NCI-H2081 (cell line): ENCODE measurements around the gene SENP2.
"Not testable (repeated sequence)": the region's sequence is repeated elsewhere in the genome, so short reads cannot be mapped to it uniquely, and the experiment has no call there.

Source experiments
- DNase-seq, 2 experiments: peaks; one replicate each; lab custom pipeline; 2025; lab: John Stamatoyannopoulos, UW

SENP2 gene

GRCh38 chr3:185647134-185647879 is 61.2 kb downstream of the SENP2 start:
- no peak for DNase-seq

DNA sequence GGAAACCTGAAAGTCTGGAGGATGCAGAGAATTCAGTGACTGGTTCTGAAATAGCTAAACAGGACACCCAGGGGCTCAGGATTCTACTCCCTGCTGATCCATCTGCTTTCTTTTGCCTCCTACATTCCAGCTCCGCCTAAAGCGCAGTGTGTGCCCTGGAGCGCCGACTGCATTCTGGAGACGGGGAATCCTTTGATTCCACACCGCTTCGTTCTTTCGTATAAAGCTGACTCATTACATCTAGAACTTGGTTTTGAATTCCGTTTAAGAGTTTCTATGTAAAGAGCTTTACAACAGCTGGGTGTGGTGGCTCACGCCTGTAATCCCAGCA is 61.8 kb downstream of the SENP2 start:
- DNase-seq = no peak

GRCh38 chr3:185648396-185648795 is 62.3 kb downstream of the SENP2 start:
- DNase-seq = no peak

- DNase-seq = no peak
Observed at GRCh38 chr3:185649414-185649813, 63.3 kb downstream of the SENP2 start.

GRCh38 chr3:185651971-185652370 is 65.9 kb downstream of the SENP2 start:
- DNase-seq = no peak

DNA sequence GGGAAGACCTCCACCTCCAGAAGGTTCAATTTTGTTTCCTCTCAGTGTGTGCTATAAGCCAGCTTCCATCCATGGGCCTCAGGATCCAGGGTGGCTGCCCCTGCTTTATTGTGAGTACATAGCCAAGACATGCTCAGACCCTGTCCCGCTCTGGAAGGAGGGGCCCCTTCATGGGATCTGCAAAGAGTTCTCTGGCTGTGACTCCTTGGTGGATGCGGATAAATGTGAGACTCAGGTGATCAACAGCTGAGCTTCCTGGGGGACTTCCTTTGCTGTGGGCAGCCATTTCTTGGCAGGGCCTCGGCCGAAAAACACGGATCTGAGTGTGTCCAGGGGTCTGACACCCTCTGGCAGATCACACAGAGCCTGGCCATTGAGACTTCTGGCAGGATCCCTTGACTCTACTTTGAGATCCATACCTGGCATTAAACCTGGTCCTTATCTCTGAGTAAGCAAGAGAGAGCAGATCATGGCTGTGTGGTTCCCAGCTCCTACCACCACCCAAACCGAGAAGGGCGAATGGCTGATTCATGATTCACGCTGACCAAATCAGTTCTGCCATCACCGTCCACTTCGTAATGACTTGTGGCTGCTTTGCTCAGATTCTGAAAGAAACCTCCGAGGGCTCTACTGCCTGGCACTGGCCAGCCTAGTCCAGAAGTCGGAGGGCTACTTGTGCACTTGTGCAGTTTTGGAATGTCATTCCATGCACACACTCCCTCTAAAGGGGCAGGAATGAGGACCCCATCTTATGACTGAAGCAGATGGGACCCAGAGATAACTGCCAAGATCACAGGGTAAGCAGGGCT is 68.1 kb downstream of the SENP2 start:
- DNase-seq = no peak

- DNase-seq = no peak
Observed at GRCh38 chr3:185654758-185655145, 68.7 kb downstream of the SENP2 start.

DNA sequence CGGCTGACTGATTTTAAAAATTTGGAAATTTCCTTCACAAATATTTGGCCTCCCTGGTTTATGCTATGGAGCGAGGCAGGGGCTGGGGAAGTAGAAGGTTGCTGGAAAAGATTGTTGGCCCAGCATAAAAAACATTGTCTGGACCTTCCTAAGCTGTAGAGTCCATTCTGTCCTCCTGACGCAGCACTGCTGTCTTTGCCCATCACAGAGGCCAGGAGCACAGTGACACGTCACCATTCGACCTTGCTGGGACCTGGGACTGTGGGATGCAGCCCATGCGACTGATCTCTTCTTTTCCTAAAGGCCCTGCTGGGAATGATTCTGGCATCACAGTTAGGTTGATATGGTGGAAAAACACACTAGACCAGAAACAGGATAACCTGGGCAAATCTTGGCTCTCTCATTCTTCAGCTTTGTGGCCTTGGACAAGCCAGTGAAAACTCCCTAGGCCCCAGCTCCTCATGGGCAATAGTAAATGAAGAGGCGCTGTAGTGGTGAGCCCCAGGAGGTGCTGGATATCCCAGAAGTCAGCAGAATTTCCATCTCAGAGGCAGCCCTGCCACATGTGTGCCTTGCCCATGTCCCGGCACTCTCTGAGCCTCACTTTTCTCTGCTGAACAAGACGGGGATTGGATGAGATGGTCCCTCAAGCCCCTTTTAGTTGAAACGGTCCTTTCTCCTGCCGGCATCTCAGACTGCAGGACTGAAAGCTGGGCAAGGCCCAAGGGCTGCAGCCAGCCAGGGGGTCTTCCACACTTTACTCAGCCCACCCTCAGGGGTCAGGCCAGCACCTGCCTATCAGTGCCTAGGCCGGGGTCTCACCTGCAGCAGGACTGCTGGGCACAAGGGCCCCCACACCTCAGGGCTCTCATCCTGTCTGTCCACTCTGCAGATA is 69.6 kb downstream of the SENP2 start:
- no peak for DNase-seq

- DNase-seq = no peak
Observed at GRCh38 chr3:185656321-185656840, 70.3 kb downstream of the SENP2 start.

DNA sequence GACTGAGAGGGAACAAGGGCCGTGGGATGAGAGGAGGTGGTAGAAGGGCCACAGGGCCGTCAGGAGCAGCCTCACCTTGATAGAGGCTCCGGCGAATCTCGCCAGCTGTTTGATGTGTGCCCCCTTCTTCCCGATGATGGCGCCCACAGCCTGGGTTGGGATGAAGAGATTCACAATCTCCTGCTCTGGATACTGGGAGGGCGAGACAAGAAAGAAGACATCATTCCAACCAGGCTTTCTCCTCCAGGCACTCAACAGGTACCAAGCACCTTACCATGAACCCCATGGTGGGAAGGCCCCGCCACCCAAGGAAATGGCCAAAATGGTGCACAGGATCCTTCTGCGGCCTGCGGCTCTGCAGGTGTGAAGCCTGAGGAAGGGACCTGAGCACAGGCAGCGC is 71.1 kb downstream of the SENP2 start:
- DNase-seq = no peak

GRCh38 chr3:185657691-185658503 is 71.8 kb downstream of the SENP2 start:
- DNase-seq = no peak

- DNase-seq = no peak
Observed at GRCh38 chr3:185658504-185658912, 72.4 kb downstream of the SENP2 start.

- no peak for DNase-seq
Observed at GRCh38 chr3:185658943-185659342, 72.8 kb downstream of the SENP2 start.

GRCh38 chr3:185659942-185660921 is 74.1 kb downstream of the SENP2 start:
- DNase-seq = peak; percentile 83 to 88

DNA sequence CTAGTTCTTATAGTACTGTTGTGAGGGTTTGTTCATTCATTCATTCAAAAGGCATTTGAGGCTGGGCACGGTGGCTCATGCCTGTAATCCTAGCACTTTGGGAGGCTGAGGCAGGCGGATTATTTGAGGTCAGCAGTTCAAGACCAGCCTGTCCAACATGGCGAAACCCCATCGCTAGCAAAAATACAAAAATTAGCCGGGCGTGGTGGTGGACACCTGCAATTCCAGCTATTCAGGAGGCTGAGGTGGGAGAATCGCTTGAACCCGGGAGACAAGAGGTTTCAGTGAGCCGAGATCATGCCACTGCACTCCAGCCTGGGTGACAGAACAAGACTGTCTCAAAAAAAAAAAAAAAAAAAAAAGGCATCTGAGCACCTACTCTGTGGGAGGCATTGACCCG is 75.2 kb downstream of the SENP2 start:
- not testable (repeated sequence) for DNase-seq

DNA sequence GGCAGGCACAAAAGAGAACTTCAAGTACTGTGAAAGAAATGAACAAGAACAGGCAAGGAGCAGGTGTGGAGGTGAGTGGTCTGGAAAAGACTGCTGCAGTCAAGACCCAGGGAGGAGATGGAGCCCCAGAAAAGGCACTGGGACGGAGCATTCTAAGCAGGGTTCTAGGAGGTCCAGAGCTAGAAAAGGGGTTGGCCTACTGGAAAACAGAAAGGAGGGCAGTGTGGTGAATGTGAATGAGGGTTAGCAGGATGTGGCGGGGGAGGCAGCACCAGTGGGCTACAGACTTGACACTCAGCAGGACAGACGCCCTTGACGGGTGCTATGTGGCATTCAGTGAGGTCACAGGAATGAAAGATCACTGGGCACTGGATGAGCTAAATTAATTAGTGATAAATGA is 75.7 kb downstream of the SENP2 start:
- DNase-seq = no peak

DNA sequence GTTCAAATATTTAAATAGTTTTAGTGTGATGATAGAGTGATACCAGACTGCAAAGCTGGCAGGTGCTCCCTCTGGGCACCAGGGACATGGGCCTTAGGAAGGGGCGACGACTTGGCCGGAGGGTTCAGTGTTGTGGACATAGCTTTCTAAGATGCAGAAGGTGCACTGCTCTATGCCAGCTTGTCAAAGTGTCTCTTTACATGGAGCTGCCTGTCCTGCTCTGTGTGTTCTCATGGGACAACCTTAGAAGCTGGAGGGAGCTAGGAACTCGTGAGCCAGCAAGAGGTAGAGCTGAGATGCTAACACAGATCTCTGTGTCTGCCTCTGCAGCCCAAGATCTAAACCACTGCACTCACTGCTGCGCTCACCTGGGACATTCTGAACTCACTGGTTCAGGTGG is 77.8 kb downstream of the SENP2 start:
- no peak for DNase-seq

GRCh38 chr3:185667574-185667973 is 81.5 kb downstream of the SENP2 start:
- no peak for DNase-seq

DNA sequence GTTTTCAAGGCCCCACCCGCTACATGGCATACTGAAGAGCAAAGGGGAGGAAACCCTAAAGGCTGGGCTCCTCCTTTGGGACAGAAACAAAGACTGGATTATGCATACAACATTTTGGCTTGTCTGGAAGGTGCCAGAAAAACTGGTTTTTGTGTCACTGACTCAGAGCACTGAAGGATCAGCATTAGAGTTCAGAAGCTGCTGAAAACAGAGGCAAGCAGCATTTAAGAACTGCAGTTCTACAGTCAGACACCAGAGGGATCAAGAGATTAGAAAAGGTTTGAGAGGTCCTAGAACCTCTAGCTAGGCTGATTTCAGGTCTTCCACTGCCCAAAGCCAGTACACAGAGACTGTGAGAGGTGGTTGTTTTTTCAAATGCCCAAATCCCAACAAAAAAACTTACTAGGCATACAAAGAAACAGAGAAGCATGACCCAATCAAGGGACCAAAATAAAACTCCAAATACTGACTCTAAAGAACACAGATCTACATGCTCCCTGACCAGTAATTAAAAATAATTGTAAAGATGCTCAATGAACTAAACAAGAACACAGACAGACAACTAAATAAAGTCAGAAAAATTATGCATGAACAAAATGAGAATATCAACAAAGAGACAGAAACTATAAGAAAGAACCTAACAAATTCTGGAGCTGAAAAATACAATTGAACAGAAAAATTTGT is 91.2 kb downstream of the SENP2 start:
- DNase-seq = peak; percentile 42 to 63

GRCh38 chr3:185678027-185678426 is 91.9 kb downstream of the SENP2 start:
- DNase-seq = no peak
